ENCODE data around the gene NGRN. TPM values are rescaled to one million over a fixed set of nuclear protein-coding genes. Genes with fewer than 3 reads are reported as not detected.

The NGRN gene
- total RNA-seq, 6 experiments from 2014 or later: 24.0 to 29.5 (median 26.4) TPM

DNA sequence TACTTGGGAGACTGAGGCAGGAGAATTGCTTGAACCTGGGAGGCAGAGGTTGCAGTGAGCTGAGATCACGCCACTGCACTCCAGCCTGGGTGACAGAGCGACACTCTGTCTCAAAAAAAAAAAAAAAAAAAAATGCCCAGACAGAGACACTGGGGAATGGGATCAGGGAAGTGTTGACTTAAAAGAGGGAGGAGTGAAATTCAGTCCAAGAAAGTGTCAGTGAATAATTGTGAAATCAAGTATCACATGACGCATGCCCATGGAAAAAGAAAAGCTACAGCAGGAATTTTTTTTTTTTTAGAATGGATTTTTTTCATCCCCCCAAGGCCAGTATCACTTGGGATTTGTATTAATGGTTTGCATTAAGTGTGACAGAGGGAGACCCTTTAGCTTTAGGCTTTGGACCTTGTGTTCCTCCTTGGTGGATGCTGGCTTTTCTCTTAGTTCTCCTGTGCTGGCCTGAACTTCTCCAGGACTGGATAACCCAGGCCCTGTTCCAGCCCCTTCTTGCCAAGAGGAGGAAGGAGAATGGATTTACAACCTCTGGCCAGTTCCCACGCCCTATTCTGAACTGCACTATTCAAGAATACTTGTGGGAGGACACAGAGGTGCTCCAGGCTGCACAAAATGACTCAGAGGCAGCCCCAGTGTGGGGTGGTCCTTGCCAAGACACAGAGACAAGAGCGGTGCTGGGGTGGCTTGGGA lies 50.0 kb downstream of the NGRN start:
- 39% methylated on average over 5 of the region's 5 CpGs for WGBS (ENCODE audit: insufficient coverage, low coverage, low lambda C conversion rate, missing lambda C conversion rate)
- H3K4me3 ChIP-seq: no peak overlapping the region
- peak overlapping the region; percentile 48 to 80 (median 52) for H3K27ac ChIP-seq
- TF ChIP-seq, protein P1, sequence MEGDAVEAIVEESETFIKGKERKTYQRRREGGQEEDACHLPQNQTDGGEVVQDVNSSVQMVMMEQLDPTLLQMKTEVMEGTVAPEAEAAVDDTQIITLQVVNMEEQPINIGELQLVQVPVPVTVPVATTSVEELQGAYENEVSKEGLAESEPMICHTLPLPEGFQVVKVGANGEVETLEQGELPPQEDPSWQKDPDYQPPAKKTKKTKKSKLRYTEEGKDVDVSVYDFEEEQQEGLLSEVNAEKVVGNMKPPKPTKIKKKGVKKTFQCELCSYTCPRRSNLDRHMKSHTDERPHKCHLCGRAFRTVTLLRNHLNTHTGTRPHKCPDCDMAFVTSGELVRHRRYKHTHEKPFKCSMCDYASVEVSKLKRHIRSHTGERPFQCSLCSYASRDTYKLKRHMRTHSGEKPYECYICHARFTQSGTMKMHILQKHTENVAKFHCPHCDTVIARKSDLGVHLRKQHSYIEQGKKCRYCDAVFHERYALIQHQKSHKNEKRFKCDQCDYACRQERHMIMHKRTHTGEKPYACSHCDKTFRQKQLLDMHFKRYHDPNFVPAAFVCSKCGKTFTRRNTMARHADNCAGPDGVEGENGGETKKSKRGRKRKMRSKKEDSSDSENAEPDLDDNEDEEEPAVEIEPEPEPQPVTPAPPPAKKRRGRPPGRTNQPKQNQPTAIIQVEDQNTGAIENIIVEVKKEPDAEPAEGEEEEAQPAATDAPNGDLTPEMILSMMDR (IDR thresholded peaks at IDR 0.05): no peak
- no peak for TF ChIP-seq POLR2A (IDR thresholded peaks at IDR 0.05)
- peak; percentile 77 to 85 (median 78) for ATAC-seq
- H3K9me3 ChIP-seq: no peaks in the 10 kb centered on the region
- H3K36me3 ChIP-seq: no peaks in the 10 kb centered on the region
- intact Hi-C loops (cut with DNase I): no loop called here
- DNase-seq: peak in 2 of 3 donors; percentile 67 to 81
- H3K4me1 ChIP-seq: peaks cover 0 to 11% (median 0%) of the 10 kb centered on the region in 4 donors
- no peaks in the 10 kb centered on the region for H3K27me3 ChIP-seq

DNA sequence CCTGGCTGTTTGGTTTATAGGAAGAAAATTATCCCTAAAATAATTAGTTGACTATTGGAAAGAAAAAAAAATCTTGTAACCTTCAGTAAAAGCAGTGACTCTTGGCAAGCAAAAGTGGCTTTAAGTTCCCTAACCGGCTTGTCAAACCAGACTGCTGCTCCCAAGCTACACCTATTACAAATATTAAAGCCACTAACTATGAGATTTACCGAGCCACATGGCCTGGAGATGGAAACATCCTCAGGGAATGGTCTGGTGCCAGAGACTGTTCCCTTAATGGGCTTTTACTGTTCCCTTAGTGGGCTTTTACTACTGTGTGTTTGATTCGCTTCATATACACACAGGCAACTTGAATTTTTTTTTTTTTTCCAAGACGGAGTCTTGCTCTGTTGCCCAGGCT lies 50.7 kb downstream of the NGRN start:
- TF ChIP-seq POLR2A (IDR thresholded peaks at IDR 0.05): no peak
- TF ChIP-seq, protein P1 (IDR thresholded peaks at IDR 0.05): no peak
- 77% methylated on average over 4 of the region's 4 CpGs for WGBS (ENCODE audit: insufficient coverage, low coverage, low lambda C conversion rate, missing lambda C conversion rate)
- Histone ChIP-seq H3K27me3 (no peaks in the 10 kb centered on the region), H3K4me3 (no peak overlapping the region), H3K9me3 (no peaks in the 10 kb centered on the region), H3K36me3 (no peaks in the 10 kb centered on the region), H3K27ac (peak overlapping the region; percentile 48 to 80 (median 52)), H3K4me1 (peaks cover 0 to 11% (median 0%) of the 10 kb centered on the region in 4 donors)
- intact Hi-C loops (cut with DNase I): no loop called here
- ATAC-seq (no peak), DNase-seq (no peak)

DNA sequence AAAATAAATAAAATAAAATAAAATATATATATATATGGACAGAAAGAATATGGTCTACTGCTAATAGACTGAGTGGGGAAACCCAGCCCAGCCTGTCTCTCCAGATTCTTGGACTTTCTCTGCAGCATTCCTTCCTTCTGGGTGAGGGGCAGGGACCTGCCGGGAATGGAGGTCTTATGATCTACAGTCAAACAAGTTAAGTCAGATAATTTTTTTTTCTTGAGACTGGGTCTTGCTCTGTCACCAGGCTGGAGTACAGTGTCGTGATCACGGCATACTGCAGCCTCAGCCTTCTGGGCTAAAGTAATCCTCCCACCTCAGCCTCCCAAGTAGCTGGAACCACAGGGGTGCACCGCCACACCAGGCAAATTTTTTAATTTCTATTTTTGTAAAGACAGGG lies 53.1 kb downstream of the NGRN start:
- WGBS (ENCODE audit: insufficient coverage, low coverage, low lambda C conversion rate, missing lambda C conversion rate): 80% methylated on average over 2 of the region's 4 CpGs
- DNase-seq (no peak), ATAC-seq (no peak)
- Histone ChIP-seq H3K9me3 (no peaks in the 10 kb centered on the region), H3K27ac (no peak overlapping the region), H3K4me1 (peaks cover 0 to 15% (median 0%) of the 10 kb centered on the region in 4 donors), H3K27me3 (no peaks in the 10 kb centered on the region), H3K36me3 (no peaks in the 10 kb centered on the region), H3K4me3 (no peak overlapping the region)
- intact Hi-C loops (cut with DNase I): no loop called here
- TF ChIP-seq, protein P1 (IDR thresholded peaks at IDR 0.05): no peak
- TF ChIP-seq POLR2A (IDR thresholded peaks at IDR 0.05): no peak

DNA sequence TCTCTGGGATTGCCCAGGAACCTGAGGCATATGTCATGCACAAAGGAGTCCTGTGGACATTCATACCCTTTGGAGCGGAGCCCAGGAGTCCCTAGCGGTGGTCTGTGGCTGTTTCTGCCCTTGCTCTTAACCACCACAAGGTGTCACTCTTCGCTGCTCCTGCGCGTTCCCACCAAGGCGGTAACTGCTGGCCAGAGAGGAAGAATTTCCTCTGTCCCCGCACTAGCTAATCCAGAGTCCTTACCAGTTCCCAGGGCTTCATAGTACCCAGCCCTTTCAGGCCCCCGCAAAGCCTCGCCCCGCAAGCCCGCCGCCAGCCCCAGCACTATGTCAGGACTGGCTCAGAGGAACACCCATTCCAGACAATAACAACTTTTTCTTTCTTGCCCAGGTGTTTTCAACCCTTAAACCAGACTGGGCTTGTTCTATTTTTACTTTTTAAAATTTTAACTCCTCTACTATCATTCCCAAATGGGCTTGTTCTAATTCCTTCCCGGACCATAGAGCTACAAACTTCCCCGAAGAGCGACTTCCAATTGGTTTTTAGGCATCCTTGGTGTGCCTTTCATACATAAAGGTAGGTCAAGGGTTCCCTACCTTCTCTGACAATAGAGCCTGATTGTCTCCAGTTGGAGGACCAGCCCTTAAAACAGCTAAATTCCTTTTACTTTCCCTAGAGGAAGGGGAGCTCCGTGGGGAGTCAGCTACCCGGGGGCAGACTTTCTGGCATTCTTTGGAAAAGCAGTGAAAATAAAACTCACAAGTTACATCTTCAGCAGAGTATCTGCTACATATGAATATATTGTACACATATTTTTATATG lies 54.8 kb downstream of the NGRN start:
- Histone ChIP-seq H3K27me3 (no peaks in the 10 kb centered on the region), H3K27ac (no peak overlapping the region), H3K9me3 (no peaks in the 10 kb centered on the region), H3K4me1 (peaks cover 0 to 15% (median 0%) of the 10 kb centered on the region in 4 donors), H3K36me3 (no peaks in the 10 kb centered on the region), H3K4me3 (no peak overlapping the region)
- WGBS (ENCODE audit: insufficient coverage, low coverage, low lambda C conversion rate, missing lambda C conversion rate): 10% methylated on average over 14 of the region's 17 CpGs
- DNase-seq (peak; percentile 77 to 81 (median 78)), ATAC-seq (peak; percentile 95 to 98 (median 96))
- TF ChIP-seq, protein P1 (IDR thresholded peaks at IDR 0.05): peak; percentile 96 to 98 (median 98)
- TF ChIP-seq POLR2A (IDR thresholded peaks at IDR 0.05): no peak
- intact Hi-C loops (cut with DNase I): loop anchor here in 1 of 2 donors (10.0 kb wide), 1 partner anchor 285 kb away; no protein-coding TSS in a partner anchor

Measured in right lobe of liver (tissue), 6 donors.